Activated T-cell treated with anti-CD3 and anti-CD28 coated beads for 1 hour (primary cell): Measurements from ENCODE around the gene PHKA1.
"Not testable (repeated sequence)": the region's sequence is repeated elsewhere in the genome, so short reads cannot be mapped to it uniquely, and the experiment has no call there.

Source experiments
- DNase-seq: peaks from one replicate; pipeline ENCODE4 v3.0.0-alpha.2; 2020; ENCODE audit warnings: low read depth

Gene PHKA1

GRCh38 chrX:72713599-72714477 lies at the start of gene PHKA1:
Gene PHKA1, minus strand, starts transcription at chrX:72714306. Its CDS starts 426 bp downstream, at chrX:72713880.
- peak; percentile 3 for DNase-seq

GRCh38 chrX:72760454-72760853 lies 46.3 kb upstream of the PHKA1 start:
- not testable (repeated sequence) for DNase-seq

GRCh38 chrX:72748545-72748944 lies 34.4 kb upstream of the PHKA1 start:
- DNase-seq = not testable (repeated sequence)

GRCh38 chrX:72745546-72745945 lies 31.4 kb upstream of the PHKA1 start:
- not testable (repeated sequence) for DNase-seq

GRCh38 chrX:72735561-72735960 lies 21.5 kb upstream of the PHKA1 start:
- DNase-seq = no peak

- not testable (repeated sequence) for DNase-seq
Measured at GRCh38 chrX:72733636-72734035, 19.5 kb upstream of the PHKA1 start.

GRCh38 chrX:72727846-72728245 lies 13.7 kb upstream of the PHKA1 start:
- DNase-seq = no peak

- DNase-seq = no peak
Measured at GRCh38 chrX:72716766-72717165, 2.7 kb upstream of the PHKA1 start.

- no peak for DNase-seq
Measured at GRCh38 chrX:72715546-72715945, 1.4 kb upstream of the PHKA1 start.

GRCh38 chrX:72714478-72714916 lies 391 bp upstream of the PHKA1 start:
- DNase-seq = no peak

GRCh38 chrX:72713130-72713529 lies 976 bp downstream of the PHKA1 start:
- no peak for DNase-seq

- no peak for DNase-seq
Measured at GRCh38 chrX:72712094-72712755, 1.9 kb downstream of the PHKA1 start.

GRCh38 chrX:72705814-72706213 lies 8.3 kb downstream of the PHKA1 start:
- no peak for DNase-seq

- DNase-seq = no peak
Measured at GRCh38 chrX:72705111-72705510, 9.0 kb downstream of the PHKA1 start.

GRCh38 chrX:72694170-72694569 lies 19.9 kb downstream of the PHKA1 start:
- no peak for DNase-seq

GRCh38 chrX:72693477-72693876 lies 20.6 kb downstream of the PHKA1 start:
- DNase-seq = no peak

GRCh38 chrX:72687396-72687795 lies 26.7 kb downstream of the PHKA1 start:
- DNase-seq = no peak

GRCh38 chrX:72685810-72686456 lies 28.2 kb downstream of the PHKA1 start:
- no peak for DNase-seq

GRCh38 chrX:72685018-72685417 lies 29.1 kb downstream of the PHKA1 start:
- no peak for DNase-seq

- DNase-seq = no peak
Measured at GRCh38 chrX:72683631-72684030, 30.5 kb downstream of the PHKA1 start.

- DNase-seq = no peak
Measured at GRCh38 chrX:72676465-72676864, 37.6 kb downstream of the PHKA1 start.

- DNase-seq = not testable (repeated sequence)
Measured at GRCh38 chrX:72673951-72674350, 40.2 kb downstream of the PHKA1 start.

- not testable (repeated sequence) for DNase-seq
Measured at GRCh38 chrX:72669508-72669907, 44.6 kb downstream of the PHKA1 start.
